GM12878 (cell line): Measurements from ENCODE around the gene EFHC1. TPM values are rescaled to one million over a fixed set of nuclear protein-coding genes. Genes with fewer than 3 reads are reported as not detected.

Source experiments
- ATAC-seq: fragments of 200-7000 bp; cut with Tn5 transposase; 3 replicates; pipeline ENCODE4 v1.9.1; 2020; ENCODE audit warnings: mild to moderate bottlenecking, moderate library complexity
- BruUV-seq: library from RNA; stranded (reverse); fragments of 400-500 nt; replicated peaks from 2 replicates; lab custom pipeline; 2021; lab: Mats Ljungman, UMichigan
- CTCF ChIA-PET: fragments of 300-600 bp; sonication (Branson Sonifier 250); formaldehyde crosslinking; extraction: SDS; loops from one replicate; lab custom pipeline; 2021; ENCODE audit warnings: inconsistent platforms; lab: Yijun Ruan, JAX
- POLR2A ChIA-PET: fragments of 350-600 bp; formaldehyde crosslinking; extraction: SDS; loops from one replicate; lab custom pipeline; 2021; ENCODE audit warnings: inconsistent platforms; lab: Charles Lee
- RAD21 ChIA-PET: fragments of 300-600 bp; sonication (Branson Sonifier 250); formaldehyde crosslinking; loops from one replicate; lab custom pipeline; 2023; ENCODE audit warnings: antibody characterized with exemption; ENCODE audit not compliant: unreplicated experiment; lab: Charles Lee
- SMC1A ChIA-PET: fragments of 300-600 bp; sonication (Branson Sonifier 250); formaldehyde crosslinking; loops from one replicate; lab custom pipeline; 2023; ENCODE audit not compliant: unreplicated experiment, uncharacterized antibody; lab: Charles Lee
- DNase-seq: peaks from one replicate; pipeline ENCODE4 v3.0.0-alpha.2; 2011; ENCODE audit warnings: low read depth, low spot score
- FAIRE-seq: peaks from 3 replicates; lab custom pipeline; 2011; peaks lifted over from hg19 to GRCh38; lab: Jason Lieb, UNC
- H2AFZ ChIP-seq: 2 replicates; pipeline ENCODE4 v1.6.0; 2011; ENCODE audit warnings: low read depth, low read length, control low read depth; ENCODE audit not compliant: control insufficient read depth
- H3K27ac ChIP-seq: 2 replicates; pipeline ENCODE4 v1.5.1; 2011; ENCODE audit warnings: control low read depth; ENCODE audit not compliant: control insufficient read depth, insufficient read depth
- H3K27me3 ChIP-seq, 2 experiments: replicated peaks in 1 of 2; 2 replicates each; pipeline versions ENCODE4 v1.6.0 to v1.6.1; 2011; ENCODE audit warnings: low read length in 1 of 2; ENCODE audit not compliant: control insufficient read depth in 2 of 2, insufficient read depth in 2 of 2
- H3K36me3 ChIP-seq, 2 experiments: 2 replicates each; pipeline ENCODE4 v1.5.1; 2011; ENCODE audit warnings: low read length in 1 of 2; ENCODE audit not compliant: control insufficient read depth in 2 of 2, insufficient read depth in 2 of 2
- H3K4me1 ChIP-seq: 2 replicates; pipeline ENCODE4 v1.6.1; 2011; ENCODE audit warnings: mild to moderate bottlenecking, low read length, moderate library complexity, mixed read lengths; ENCODE audit not compliant: control insufficient read depth, insufficient read depth
- H3K4me2 ChIP-seq: 2 replicates; pipeline ENCODE4 v1.6.0; 2011; ENCODE audit warnings: control low read depth; ENCODE audit not compliant: control insufficient read depth, insufficient read depth
- H3K4me3 ChIP-seq: fragments of 200-600 bp; sonication (generic); 2 replicates; pipeline ENCODE4 v1.5.1; 2016
- H3K79me2 ChIP-seq: 2 replicates; pipeline ENCODE4 v1.6.0; 2011; ENCODE audit warnings: low read length; ENCODE audit not compliant: control insufficient read depth, insufficient read depth
- H3K9ac ChIP-seq: 2 replicates; pipeline ENCODE4 v1.8.0; 2011; ENCODE audit warnings: low read length, control low read depth, mixed read lengths; ENCODE audit not compliant: control insufficient read depth, insufficient read depth
- H3K9me3 ChIP-seq: replicated peaks from 3 replicates; pipeline ENCODE4 v1.5.1; 2011; ENCODE audit warnings: mild to moderate bottlenecking, low read length; ENCODE audit not compliant: control insufficient read depth, insufficient read depth
- H4K20me1 ChIP-seq: 2 replicates; pipeline ENCODE4 v1.6.0; 2011; ENCODE audit not compliant: control insufficient read depth, insufficient read depth
- CREB1 ChIP-seq: IDR thresholded peaks from 2 replicates; pipeline ENCODE4 v1.6.1; 2012; ENCODE audit warnings: low read depth, mild to moderate bottlenecking, inconsistent platforms
- CTCF ChIP-seq, 3 experiments: IDR thresholded peaks in 2 of 3; conservative IDR thresholded peaks in 1 of 3; 2 replicates each; pipeline ENCODE4 v1.5.1; 2011; ENCODE audit warnings: low read depth in 3 of 3, low read length in 3 of 3, mild to moderate bottlenecking in 3 of 3, control low read depth in 2 of 3, moderate library complexity in 2 of 3, inconsistent platforms in 1 of 3, mixed read lengths in 1 of 3; ENCODE audit not compliant: control insufficient read depth in 2 of 3, insufficient read depth in 1 of 3; ENCODE audit errors: extremely low read depth in 1 of 3
- CUX1 ChIP-seq: IDR thresholded peaks from 2 replicates; pipeline ENCODE4 v1.6.1; 2012; ENCODE audit warnings: improper control_type of control experiment, low read depth, low read length; ENCODE audit not compliant: insufficient replicate concordance
- ESRRA ChIP-seq: IDR thresholded peaks from 2 replicates; pipeline ENCODE4 v1.6.1; 2012; ENCODE audit warnings: mild to moderate bottlenecking, low read length, improper control_type of control experiment
- IRF3 ChIP-seq: fragments of 450-650 bp; IDR thresholded peaks from 2 replicates; pipeline ENCODE4 v1.6.1; 2014; ENCODE audit warnings: mild to moderate bottlenecking
- MEF2B ChIP-seq: fragments of 450-650 bp; IDR thresholded peaks from 2 replicates; pipeline ENCODE4 v1.6.1; 2018; ENCODE audit warnings: mild to moderate bottlenecking, moderate library complexity; ENCODE audit not compliant: partially characterized antibody, poor library complexity, severe bottlenecking
- NBN ChIP-seq: fragments of 450-650 bp; IDR thresholded peaks from 2 replicates; pipeline ENCODE4 v1.6.1; 2016
- PAX8 ChIP-seq: fragments of 450-650 bp; IDR thresholded peaks from 2 replicates; pipeline ENCODE4 v1.6.1; 2017; ENCODE audit warnings: mild to moderate bottlenecking, moderate library complexity
- RAD21 ChIP-seq: IDR thresholded peaks from 2 replicates; pipeline ENCODE4 v1.6.1; 2011; ENCODE audit warnings: mild to moderate bottlenecking, low read depth, low read length, moderate library complexity; ENCODE audit not compliant: insufficient read depth
- RELA ChIP-seq: fragments of 450-650 bp; IDR thresholded peaks from 2 replicates; pipeline ENCODE4 v1.8.0; 2014; ENCODE audit warnings: borderline replicate concordance; ENCODE audit not compliant: partially characterized antibody
- STAT3 ChIP-seq: IDR thresholded peaks from 2 replicates; pipeline ENCODE4 v1.6.1; 2011; ENCODE audit warnings: low read depth, low read length, improper control_type of control experiment
- TCF12 ChIP-seq: IDR thresholded peaks from 2 replicates; pipeline ENCODE4 v1.6.1; 2011; ENCODE audit warnings: low read depth, mild to moderate bottlenecking, low read length
- USF1 ChIP-seq: IDR thresholded peaks from 2 replicates; pipeline ENCODE4 v1.6.1; 2011; ENCODE audit warnings: borderline replicate concordance, low read depth, mild to moderate bottlenecking, moderate library complexity, mixed read lengths, low read length; ENCODE audit not compliant: insufficient read depth; ENCODE audit errors: extremely low read length
- YY1 ChIP-seq: IDR thresholded peaks from 2 replicates; pipeline ENCODE4 v1.6.1; 2011; ENCODE audit warnings: low read depth, mild to moderate bottlenecking, low read length
- in situ Hi-C: fragments of 300-500 bp; cut with MboI; formaldehyde crosslinking; loops from 9 replicates; pipeline ENCODE4 v1.14.3; 2018; ENCODE audit warnings: mixed read lengths
- intact Hi-C: fragments of 100-400 bp; cut with micrococcal nuclease; formaldehyde crosslinking; loops from one replicate; pipeline ENCODE4 v1.14.2; 2022; ENCODE audit not compliant: unreplicated experiment
- polyA plus RNA-seq, 11 experiments: library from polyadenylated mRNA; depleted of rRNA in 4 of 11; unstranded in 6 of 11; stranded (reverse) in 5 of 11; fragments of >200 nt; fragmentation: Nextera tagmentation in 4 of 11; fragmentation: Illumina TruSeq in 1 of 11; extraction: Ambion mirVana in 4 of 11; extraction: Trizol in 1 of 11; gene quantifications; 1 replicate in 1 of 11; 2 replicates in 10 of 11; pipeline versions ENCODE4 v1.2.1 to v1.2.3, GENCODE V29; 2011 to 2016; ENCODE audit warnings: inconsistent platforms in 2 of 11, missing spikeins in 2 of 11, low read depth in 1 of 11
- total RNA-seq, 4 experiments: library from RNA; depleted of rRNA in 3 of 4; stranded (reverse); fragments of >200 nt in 3 of 4; fragmentation: Illumina TruSeq in 1 of 4; extraction: Trizol in 1 of 4; gene quantifications; 2 replicates each; pipeline versions ENCODE4 v1.2.1 to v1.2.3, GENCODE V29; 2013 to 2021

The EFHC1 gene
- total and polyA plus RNA-seq, 10 of the 15 experiments (the other 5 are each of a cell fraction or from before 2014, with no cell fraction given): 5.5 to 14.5 (median 8.8) TPM

- TF ChIP-seq ESRRA (no peak), RELA (no peak), STAT3 (no peak)
- TF ChIP-seq, all 136 proteins: peak for 0
These were observed 14.9 kb upstream of the EFHC1 start (continued) for GRCh38 chr6:52405243-52405642.

- Histone ChIP-seq H3K27ac (no peak overlapping the region), H3K9ac (no peak overlapping the region), H3K4me2 (no peak overlapping the region), H4K20me1 (no peaks in the 10 kb centered on the region), H3K9me3 (no peaks in the 10 kb centered on the region), H3K4me1 (no peaks in the 10 kb centered on the region), H3K36me3 (peaks cover 8% of the 10 kb centered on the region in 2 experiments; a peak in 3 of 4 replicates), H3K4me3 (no peak overlapping the region), H3K27me3 (no peaks in the 10 kb centered on the region), H3K79me2 (no peaks in the 10 kb centered on the region), H2AFZ (no peak overlapping the region)
- SMC1A ChIA-PET: interaction anchor here (0.6 to 2.7 kb wide), 11 partner anchors 9 to 255 kb away, joined by 3 to 17 read pairs (median 4); partner anchors contain the start of gene MCM3
- RAD21 ChIA-PET: interaction anchor here (0.6 to 1.8 kb wide), 13 partner anchors 8 to 261 kb away, joined by 3 to 5 read pairs (median 4); partner anchors contain the start of gene MCM3
- no peak for DNase-seq
- in situ Hi-C loops (no loop called here), intact Hi-C loops (loop anchor here (1.0 kb wide), 1 partner anchor 256 kb away; no protein-coding TSS in a partner anchor)
- no TSS peak for BruUV-seq
- CTCF ChIA-PET: interaction anchor here (0.6 to 14.7 kb wide), 16 partner anchors 8 to 262 kb away, joined by 3 to 441 read pairs (median 4); partner anchors contain the start of genes EFHC1 and MCM3
- POLR2A ChIA-PET: interaction anchor here (0.6 to 1.0 kb wide), 7 partner anchors 44 to 1328 kb away, joined by 3 to 9 read pairs (median 4); no protein-coding TSS in a partner anchor
- no peak for FAIRE-seq
- peak; percentile 91 for ATAC-seq
- no peak for TF ChIP-seq TCF12
- peak; percentile 50 to 59 (median 57); a peak in 5 of 6 replicates for TF ChIP-seq CTCF (IDR thresholded peaks at IDR 0.05 in 2 of 3, conservative IDR thresholded peaks at IDR 0.05 in 1 of 3; ENCODE audit: control insufficient read depth in 2 of 3, extremely low read depth in 1 of 3, insufficient read depth in 1 of 3, low read depth in 3 of 3, low read length in 3 of 3)
- no peak for TF ChIP-seq USF1
- TF ChIP-seq CUX1: no peak
- no peak for TF ChIP-seq PAX8
- no peak for TF ChIP-seq IRF3
- peak; percentile 70 for TF ChIP-seq RAD21
- TF ChIP-seq MEF2B: no peak
- TF ChIP-seq CREB1: no peak
- TF ChIP-seq NBN: no peak
- no peak for TF ChIP-seq YY1
These were observed 12.7 kb upstream of the EFHC1 start for GRCh38 chr6:52407467-52407866.
